Colonic mucosa (tissue), 4 donors: ENCODE data around the gene SNX27. TPM values are rescaled to one million over a fixed set of nuclear protein-coding genes. Genes with fewer than 3 reads are reported as not detected.

Source experiments
- DNase-seq: peaks from one replicate; pipeline ENCODE4 v3.0.0-alpha.2; 2020
- H3K27ac ChIP-seq: fragments of 200-600 bp; one replicate; pipeline ENCODE4 v1.8.0; 2021
- H3K27me3 ChIP-seq: fragments of 200-600 bp; one replicate; pipeline ENCODE4 v1.8.0; 2021
- H3K36me3 ChIP-seq: fragments of 200-600 bp; one replicate; pipeline ENCODE4 v1.8.0; 2021
- H3K4me1 ChIP-seq: fragments of 200-600 bp; one replicate; pipeline ENCODE4 v1.8.0; 2021; ENCODE audit warnings: mild to moderate bottlenecking
- H3K4me3 ChIP-seq: fragments of 200-600 bp; one replicate; pipeline ENCODE4 v1.8.0; 2021
- H3K9ac ChIP-seq, 2 donors: one replicate each; pipeline ENCODE4 v1.7.0; 2013; ENCODE audit warnings: control low read depth in 2 of 2, low read depth in 2 of 2, low read length in 2 of 2
- H3K9me3 ChIP-seq: fragments of 200-600 bp; one replicate; pipeline ENCODE4 v1.8.0; 2021
- CTCF ChIP-seq: fragments of 200-600 bp; IDR thresholded peaks from one replicate; pipeline ENCODE4 v1.8.0; 2022; ENCODE audit warnings: antibody characterized with exemption, mild to moderate bottlenecking
- intact Hi-C: fragments of 100-400 bp; cut with DNase I; formaldehyde crosslinking; loops from one replicate; pipeline ENCODE4 v1.14.1; 2022
- total RNA-seq, 2 donors: library from RNA; stranded (reverse); fragmentation: NEBNext Ultra II Directional in 1 of 2; extraction: Animal tissue kit (Norgen Biotek cat#: 25700) in 1 of 2; gene quantifications; one replicate each; pipeline ENCODE4 v1.2.1, GENCODE V29; 2021
- donor health status: healthy.
- donor health status: DM: no; HTN: no; CAD: no.
- donor health status: DM: no; HTN: no; CAD: no.

The SNX27 gene
- total RNA-seq, 2 donors from 2014 or later = 28.7 to 32.0 TPM

GRCh38 chr1:151629278-151629677 lies 17.4 kb downstream of the SNX27 start:
- intact Hi-C loops = no loop called here
- Histone ChIP-seq H3K36me3 (no peaks in the 10 kb centered on the region), H3K27me3 (no peaks in the 10 kb centered on the region), H3K4me1 (no peaks in the 10 kb centered on the region), H3K4me3 (no peak overlapping the region), H3K9ac (no peak overlapping the region), H3K9me3 (no peaks in the 10 kb centered on the region), H3K27ac (no peak overlapping the region)
- TF ChIP-seq CTCF = no peak
- DNase-seq = no peak

- no peak for DNase-seq
- H3K9me3 ChIP-seq = no peaks in the 10 kb centered on the region
- H3K9ac ChIP-seq = no peak overlapping the region
- no peak for TF ChIP-seq CTCF
- H3K27me3 ChIP-seq = no peaks in the 10 kb centered on the region
- no peak overlapping the region for H3K27ac ChIP-seq
- peaks cover 12% of the 10 kb centered on the region for H3K4me1 ChIP-seq
- intact Hi-C loops = no loop called here
- no peak overlapping the region for H3K4me3 ChIP-seq
- H3K36me3 ChIP-seq = no peaks in the 10 kb centered on the region
Observed at GRCh38 chr1:151635479-151636072, 23.7 kb downstream of the SNX27 start.

GRCh38 chr1:151638074-151638775 lies 26.4 kb downstream of the SNX27 start:
- H3K27ac ChIP-seq = no peak overlapping the region
- H3K9me3 ChIP-seq = no peaks in the 10 kb centered on the region
- no peaks in the 10 kb centered on the region for H3K36me3 ChIP-seq
- no peak for DNase-seq
- peaks cover 12% of the 10 kb centered on the region for H3K4me1 ChIP-seq
- H3K4me3 ChIP-seq = no peak overlapping the region
- H3K9ac ChIP-seq = peak overlapping the region in 1 of 2 donors; percentile 38
- intact Hi-C loops = no loop called here
- no peak for TF ChIP-seq CTCF
- no peaks in the 10 kb centered on the region for H3K27me3 ChIP-seq

- Histone ChIP-seq H3K36me3 (no peaks in the 10 kb centered on the region), H3K4me3 (no peak overlapping the region), H3K9ac (peak overlapping the region in 1 of 2 donors; percentile 38), H3K27me3 (no peaks in the 10 kb centered on the region), H3K9me3 (no peaks in the 10 kb centered on the region), H3K27ac (no peak overlapping the region), H3K4me1 (peaks cover 12% of the 10 kb centered on the region)
- intact Hi-C loops = no loop called here
- TF ChIP-seq CTCF = no peak
- DNase-seq = no peak
Observed at GRCh38 chr1:151638812-151639211, 27.0 kb downstream of the SNX27 start.

GRCh38 chr1:151639466-151639865 lies 27.6 kb downstream of the SNX27 start:
- H3K36me3 ChIP-seq = no peaks in the 10 kb centered on the region
- no peak overlapping the region for H3K9ac ChIP-seq
- H3K9me3 ChIP-seq = no peaks in the 10 kb centered on the region
- DNase-seq = no peak
- TF ChIP-seq CTCF = no peak
- intact Hi-C loops = no loop called here
- peaks cover 12% of the 10 kb centered on the region for H3K4me1 ChIP-seq
- no peak overlapping the region for H3K27ac ChIP-seq
- no peak overlapping the region for H3K4me3 ChIP-seq
- H3K27me3 ChIP-seq = no peaks in the 10 kb centered on the region
